GM19193 (cell line): Measurements from ENCODE around the gene CCDC127.

Source experiments
- POLR2A ChIP-seq: IDR thresholded peaks from 4 replicates; pipeline ENCODE4 v1.6.1; 2011; ENCODE audit not compliant: insufficient read depth, insufficient read length; ENCODE audit errors: extremely low read depth

Gene CCDC127

GRCh38 chr5:188488-189481 is 29.2 kb downstream of the CCDC127 start:
- no peak for TF ChIP-seq POLR2A

DNA sequence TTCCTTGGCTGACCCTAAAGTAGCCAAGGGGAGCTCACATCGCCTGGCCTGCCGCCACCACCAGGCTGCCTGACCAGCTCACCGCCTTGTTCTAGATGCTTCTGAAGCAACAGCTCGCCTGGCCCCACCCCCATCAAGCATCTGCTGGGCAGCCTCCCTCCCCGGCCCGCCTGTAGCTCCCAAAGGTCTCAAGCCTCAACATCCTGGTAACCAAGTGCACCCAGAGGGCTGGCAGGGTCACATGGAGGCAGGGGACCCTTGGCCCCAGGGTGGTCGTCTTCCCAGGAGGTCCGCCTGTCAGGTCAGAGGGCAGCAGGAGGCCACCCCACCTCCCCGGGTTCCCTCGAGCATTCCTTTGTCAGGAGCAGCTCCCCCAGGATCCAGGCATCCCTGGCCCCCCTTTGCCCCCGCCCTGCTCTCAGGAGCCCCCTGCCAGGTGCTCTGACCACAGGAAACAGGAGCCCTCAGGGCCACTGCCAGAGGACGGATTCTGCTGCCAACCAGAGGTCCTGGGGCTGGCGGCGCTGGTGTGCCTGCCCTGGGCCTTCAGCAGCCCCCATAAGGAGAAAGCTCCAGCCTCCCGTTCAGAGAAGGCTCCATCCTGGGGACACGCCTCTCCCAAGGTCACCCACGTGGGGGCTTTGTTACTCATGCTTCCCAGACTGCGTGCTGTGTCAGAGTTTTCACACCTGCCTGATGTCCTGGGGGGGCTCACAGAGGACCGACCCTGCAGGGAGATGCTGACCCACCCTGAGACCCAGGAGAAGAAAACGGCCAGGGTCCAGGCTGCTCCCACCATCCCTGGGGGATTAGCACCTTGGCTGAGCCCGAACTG is 30.1 kb downstream of the CCDC127 start:
- TF ChIP-seq POLR2A: no peak

GRCh38 chr5:187042-187431 is 30.9 kb downstream of the CCDC127 start:
- no peak for TF ChIP-seq POLR2A

DNA sequence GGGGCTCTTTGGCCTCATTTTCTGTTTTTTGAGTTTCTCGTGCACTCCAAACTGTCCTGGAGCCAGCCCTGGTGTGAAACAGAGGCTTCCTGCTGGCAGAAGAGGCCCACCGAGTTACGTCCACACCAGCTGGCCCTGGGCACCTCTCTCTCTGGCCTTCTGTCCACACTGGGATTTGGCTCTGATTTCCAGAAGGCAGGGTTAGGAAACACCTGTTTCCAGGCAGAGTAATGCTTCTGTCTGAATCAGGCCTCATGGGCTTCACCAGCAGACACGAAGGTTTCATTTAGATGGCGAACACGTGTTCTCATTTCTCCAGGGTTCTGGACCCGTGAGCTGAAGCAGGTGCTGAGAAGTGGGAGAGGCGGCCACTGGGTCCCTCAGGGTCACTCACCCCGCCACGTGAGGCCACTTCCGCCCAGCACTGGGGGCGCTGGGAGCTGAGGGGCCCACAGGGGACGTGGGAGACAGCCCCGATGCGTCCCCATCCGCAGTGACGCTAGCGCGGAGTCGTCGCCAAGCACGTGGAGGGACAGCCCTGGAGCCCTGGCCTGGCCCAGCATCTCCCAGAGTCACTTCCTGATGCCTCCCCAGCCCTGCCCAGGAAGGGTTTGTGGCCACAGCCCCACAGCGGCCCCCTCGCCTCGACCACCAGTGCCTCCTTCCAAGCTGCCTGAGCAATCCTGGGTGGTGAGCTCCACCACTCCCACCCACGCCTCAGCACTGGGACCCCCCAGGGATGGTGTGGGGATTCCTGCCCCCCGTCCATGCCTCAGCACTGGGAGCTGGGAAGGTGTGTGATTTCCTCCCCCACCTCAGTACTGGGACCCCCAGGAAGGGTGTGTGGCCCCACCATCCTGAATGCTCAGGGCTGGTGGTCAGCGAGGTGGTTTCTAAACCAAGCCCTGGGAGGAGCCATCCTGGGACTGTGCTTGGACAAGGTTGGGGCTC is 31.6 kb downstream of the CCDC127 start:
- TF ChIP-seq POLR2A: no peak

DNA sequence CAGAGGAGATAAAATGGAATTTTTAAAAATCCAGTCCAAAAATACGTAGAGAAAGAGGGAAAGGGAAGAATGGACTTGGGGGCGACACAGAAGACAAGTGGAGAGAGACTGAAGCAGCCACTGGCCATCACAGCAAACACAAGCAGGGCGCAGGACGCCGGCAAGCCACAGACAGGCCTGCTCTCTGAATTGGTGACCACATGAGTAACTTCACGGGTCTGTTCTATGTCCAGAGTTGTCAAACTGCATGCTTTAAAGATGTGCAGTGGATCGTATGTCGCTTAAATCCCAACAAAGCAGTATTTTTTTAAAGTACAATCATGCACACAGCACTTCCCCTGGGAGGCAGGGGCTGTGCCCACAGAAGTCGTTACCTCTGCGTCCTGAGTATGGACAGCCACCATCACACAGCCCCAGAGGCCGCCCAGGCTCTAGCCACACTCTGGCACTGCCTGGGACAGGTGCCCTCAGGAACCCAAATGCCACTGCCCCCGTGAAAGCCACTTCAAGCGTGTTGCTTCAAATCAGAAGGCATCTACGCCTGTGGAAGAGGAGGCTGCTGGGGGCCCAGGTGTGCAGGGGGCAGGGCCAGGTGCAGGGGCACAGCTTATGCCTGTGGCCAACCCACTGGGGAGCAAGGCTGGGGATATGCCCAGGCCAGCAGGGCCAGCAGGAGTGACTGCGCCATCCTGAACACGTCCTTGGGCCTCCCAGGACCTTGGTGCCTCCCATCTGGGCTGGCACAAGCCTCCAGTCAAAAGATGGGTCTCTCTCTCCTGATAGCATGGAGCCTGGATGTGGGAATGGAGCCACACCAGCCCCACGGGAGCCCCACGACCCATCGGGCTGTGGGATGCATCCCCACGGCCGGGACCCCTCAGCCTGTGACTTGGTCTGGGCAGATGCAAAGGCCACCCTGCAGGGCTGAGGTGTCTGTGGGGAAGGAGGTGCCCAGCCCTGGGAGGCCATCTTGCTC is 32.6 kb downstream of the CCDC127 start:
- no peak for TF ChIP-seq POLR2A

DNA sequence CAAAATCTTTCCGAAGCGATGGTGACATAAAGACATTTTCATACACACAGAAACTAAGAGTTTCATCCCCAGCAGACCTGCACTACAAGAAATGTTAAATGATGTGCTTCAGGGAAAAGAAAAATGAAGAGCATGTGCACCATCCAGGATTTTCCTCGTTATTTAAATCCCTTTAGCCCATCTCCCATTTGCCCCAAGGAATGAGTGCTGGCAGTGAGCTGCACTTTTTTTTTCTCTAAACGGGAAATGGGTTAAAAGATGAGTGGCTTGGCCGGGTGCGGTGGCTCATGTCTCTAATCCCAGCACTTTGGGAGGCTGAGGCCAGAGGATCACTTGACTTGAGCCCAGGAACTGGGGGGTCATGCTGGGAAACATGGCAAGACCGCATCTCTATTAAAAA is 33.5 kb downstream of the CCDC127 start:
- TF ChIP-seq POLR2A: no peak

GRCh38 chr5:182126-182525 is 35.8 kb downstream of the CCDC127 start:
- TF ChIP-seq POLR2A: no peak

DNA sequence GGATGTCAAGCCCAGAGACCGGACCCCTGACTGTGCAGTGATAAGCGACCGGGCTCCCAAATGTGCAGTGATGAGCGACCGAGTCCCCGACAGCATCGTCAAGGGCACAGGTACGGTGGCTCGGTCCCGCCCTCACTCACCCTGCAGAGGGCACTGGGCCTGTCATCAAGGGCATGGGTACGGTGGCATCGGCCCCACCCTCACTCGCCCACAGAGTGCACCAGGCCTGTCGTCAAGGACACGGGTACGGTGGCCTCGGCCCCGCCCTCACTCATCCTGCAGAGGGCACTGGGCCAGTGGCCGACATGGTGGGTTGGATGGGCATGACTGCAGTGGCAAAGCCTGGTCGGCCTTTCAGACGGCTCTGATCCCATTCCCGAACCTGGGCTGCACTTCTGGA is 36.4 kb downstream of the CCDC127 start:
- TF ChIP-seq POLR2A: no peak

DNA sequence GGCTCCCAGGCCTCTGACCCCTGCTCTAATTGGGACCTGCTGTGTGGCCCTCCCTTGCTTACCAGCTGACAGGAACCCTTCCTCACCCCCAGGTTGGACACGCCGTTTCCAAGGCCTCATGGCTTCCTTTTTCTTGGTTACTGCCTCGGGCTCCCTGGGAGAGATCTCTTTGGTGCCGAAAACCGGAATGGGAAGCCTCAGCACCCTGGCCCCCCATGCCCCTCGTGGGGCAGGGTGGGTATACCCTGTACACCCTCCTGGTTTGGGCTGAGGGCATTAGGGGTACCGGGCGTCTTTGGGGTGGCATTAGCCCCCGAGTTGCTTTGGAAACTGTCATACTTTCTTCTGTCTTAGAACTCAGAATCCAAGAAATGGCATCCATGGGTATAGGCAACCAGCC is 36.8 kb downstream of the CCDC127 start:
- TF ChIP-seq POLR2A: no peak

DNA sequence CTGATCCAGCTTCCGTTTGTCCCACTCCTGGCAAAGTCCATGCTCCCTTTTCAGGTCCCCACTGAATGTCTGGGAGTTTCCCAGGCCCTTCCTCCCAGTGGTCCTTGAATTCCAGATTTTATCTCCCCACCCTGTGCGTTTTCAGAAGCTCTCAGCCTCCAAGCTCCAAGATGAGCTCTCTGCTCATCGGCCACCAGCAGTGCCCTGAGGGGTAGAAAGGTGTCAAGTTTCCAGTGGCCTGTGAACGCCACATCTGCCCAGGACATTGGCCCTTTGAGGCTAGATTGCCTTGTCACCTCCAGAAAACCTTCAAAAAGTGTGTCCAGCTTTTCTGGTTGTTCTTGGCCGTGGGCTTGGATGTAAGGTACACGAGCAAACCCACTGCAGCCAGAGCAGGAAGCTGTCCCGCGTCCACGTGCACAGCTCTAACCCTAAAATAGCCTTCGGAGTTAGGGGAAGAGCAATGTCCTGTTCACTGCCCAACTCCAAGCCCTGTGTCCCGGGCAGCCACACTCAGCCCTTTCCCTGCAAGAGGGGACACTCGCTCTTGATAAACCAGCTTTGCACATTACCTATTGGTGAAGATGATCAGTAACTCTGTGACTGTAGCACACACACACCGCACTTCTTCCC is 37.6 kb downstream of the CCDC127 start:
- TF ChIP-seq POLR2A: no peak

- TF ChIP-seq POLR2A: no peak
These were observed 38.6 kb downstream of the CCDC127 start for GRCh38 chr5:179401-179800.

DNA sequence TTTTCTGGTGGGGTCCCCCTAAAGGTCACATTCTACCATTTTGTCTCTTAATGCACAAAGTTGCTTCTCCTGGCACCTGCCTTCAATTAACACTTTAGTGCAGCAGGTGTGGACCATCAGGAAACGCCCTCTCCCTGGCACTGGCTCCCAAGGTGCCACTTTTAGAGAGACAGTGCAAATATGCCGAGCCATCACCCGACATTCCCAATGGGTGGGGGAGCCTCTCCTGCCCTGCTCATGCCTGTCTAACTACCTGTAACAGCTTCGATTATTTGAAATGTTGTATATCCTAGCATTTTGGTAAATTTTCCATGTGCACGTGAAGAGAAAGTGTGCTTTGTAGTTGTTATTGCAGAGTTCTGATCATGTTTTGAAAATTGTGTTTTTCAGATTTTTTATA is 39.8 kb downstream of the CCDC127 start:
- TF ChIP-seq POLR2A: no peak

GRCh38 chr5:176296-176823 is 41.6 kb downstream of the CCDC127 start:
- no peak for TF ChIP-seq POLR2A
